HCT116 (cell line): ENCODE measurements around the gene PRLH. TPM values are rescaled to one million over a fixed set of nuclear protein-coding genes. Genes with fewer than 3 reads are reported as not detected.

Source experiments
- CBX3 ChIP-seq: IDR thresholded peaks from 2 replicates; pipeline ENCODE4 v1.6.1; 2012; ENCODE audit warnings: low read depth
- CTCF ChIP-seq, 3 experiments: fragments of 200-600 bp in 1 of 3; sonication (generic) in 1 of 3; IDR thresholded peaks in 2 of 3; conservative IDR thresholded peaks in 1 of 3; 2 replicates each; pipeline ENCODE4 v1.5.1; 2012 to 2017; ENCODE audit warnings: low read depth in 2 of 3, low read length in 2 of 3, antibody characterized with exemption in 1 of 3, borderline replicate concordance in 1 of 3, control low read depth in 1 of 3, mild to moderate bottlenecking in 1 of 3, mixed read lengths in 1 of 3, mixed run types in 1 of 3, moderate library complexity in 1 of 3; ENCODE audit not compliant: insufficient read depth in 1 of 3
- ELF1 ChIP-seq: IDR thresholded peaks from 2 replicates; pipeline ENCODE4 v1.6.1; 2012; ENCODE audit warnings: low read depth, borderline replicate concordance
- EZH2 ChIP-seq: fragments of 200-600 bp; sonication (generic); IDR thresholded peaks from 2 replicates; pipeline ENCODE4 v1.6.1; 2017; ENCODE audit warnings: antibody characterized with exemption, mixed run types
- JUND ChIP-seq: IDR thresholded peaks from 2 replicates; pipeline ENCODE4 v1.6.1; 2012
- POLR2A ChIP-seq: IDR thresholded peaks from 2 replicates; pipeline ENCODE4 v1.7.0; 2011; ENCODE audit warnings: borderline replicate concordance; ENCODE audit not compliant: insufficient read depth, insufficient read length; ENCODE audit errors: extremely low read depth
- POLR2AphosphoS5 ChIP-seq: IDR thresholded peaks from 2 replicates; pipeline ENCODE4 v1.6.1; 2011; ENCODE audit warnings: mild to moderate bottlenecking, low read depth, low read length, moderate library complexity
- REST ChIP-seq: IDR thresholded peaks from 2 replicates; pipeline ENCODE4 v1.6.1; 2012; ENCODE audit warnings: low read depth
- SIN3A ChIP-seq: IDR thresholded peaks from 2 replicates; pipeline ENCODE4 v1.6.1; 2012; ENCODE audit warnings: low read depth
- SP1 ChIP-seq: IDR thresholded peaks from 2 replicates; pipeline ENCODE4 v1.6.1; 2012; ENCODE audit warnings: low read depth
- total RNA-seq: library from RNA; stranded (reverse); gene quantifications from one replicate; pipeline ENCODE4 v1.2.1, GENCODE V29; 2021; ENCODE audit not compliant: unreplicated experiment
- TF ChIP-seq, protein P1 (sequence below): IDR thresholded peaks from 2 replicates; pipeline ENCODE4 v1.6.1; 2012

PRLH gene
- total RNA-seq, 1 experiment from 2014 or later, result not detected

DNA sequence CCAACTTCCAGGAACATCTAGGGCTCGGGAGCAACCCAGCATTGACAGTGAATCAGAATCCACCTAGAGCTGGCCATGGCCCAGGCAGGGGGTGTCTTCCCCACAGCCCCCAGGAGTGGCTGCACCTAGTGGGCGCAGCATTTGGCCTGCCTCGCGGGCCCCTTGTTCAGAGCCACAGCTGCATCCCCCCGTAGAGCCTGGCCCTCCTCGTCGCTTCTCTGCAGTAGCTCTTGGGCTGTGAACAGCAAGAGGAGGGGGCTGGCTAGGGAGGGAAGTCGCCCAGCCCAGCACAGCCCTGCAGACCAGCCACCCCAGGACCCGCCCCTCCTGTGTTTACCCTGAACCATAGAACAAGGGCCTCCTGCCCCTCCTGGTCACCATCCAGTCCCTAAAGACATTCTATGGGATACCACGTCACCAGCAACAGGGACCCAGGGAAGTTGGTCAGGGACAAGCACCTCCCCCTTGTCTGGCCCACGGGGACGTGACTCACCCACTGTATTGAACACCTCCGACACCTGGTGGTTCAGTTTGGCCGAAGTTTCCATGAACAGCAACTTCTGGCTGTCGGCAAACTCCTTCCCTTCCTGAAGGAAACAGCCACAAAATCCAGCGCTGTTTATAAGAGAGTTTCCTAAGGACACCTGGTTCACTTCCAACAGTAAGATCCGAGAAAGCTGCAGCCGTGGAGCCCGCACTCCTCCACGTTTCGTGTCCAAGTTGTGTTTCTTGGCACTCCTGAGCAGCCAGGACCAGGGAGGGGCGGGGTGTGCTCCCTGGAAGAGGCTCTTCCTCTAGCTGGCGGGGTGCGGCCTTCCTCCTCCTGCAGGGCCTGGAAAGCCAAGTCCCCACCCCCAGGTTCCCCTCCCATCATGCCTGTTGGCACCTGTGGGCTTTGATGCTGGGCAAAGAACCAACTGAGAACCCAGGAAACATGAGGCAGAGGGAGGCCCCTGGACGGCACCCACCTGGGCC is 8.8 kb downstream of the PRLH start (continued):
- TF ChIP-seq CTCF (IDR thresholded peaks at IDR 0.05 in 2 of 3, conservative IDR thresholded peaks at IDR 0.05 in 1 of 3; ENCODE audit: borderline replicate concordance in 1 of 3, insufficient read depth in 1 of 3, low read depth in 2 of 3, low read length in 2 of 3) (peak in 2 of 3 experiments; percentile 11 to 35; a peak in 2 of 6 replicates), EZH2 (no peak), SIN3A (no peak), REST (no peak), SP1 (peak; percentile 45; the same call in 1 of the 2 replicates), CBX3 (0 out of 2 replicates have a peak, but pooled peaks have one; percentile 55), POLR2A (no peak), POLR2AphosphoS5 (peak; percentile 57), ELF1 (no peak), JUND (peak; percentile 57; the same call in 1 of the 2 replicates)
- TF ChIP-seq, protein P1, sequence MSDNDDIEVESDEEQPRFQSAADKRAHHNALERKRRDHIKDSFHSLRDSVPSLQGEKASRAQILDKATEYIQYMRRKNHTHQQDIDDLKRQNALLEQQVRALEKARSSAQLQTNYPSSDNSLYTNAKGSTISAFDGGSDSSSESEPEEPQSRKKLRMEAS, result peak; percentile 40; the same call in 1 of the 2 replicates
